GM19324 (cell line): ENCODE results near the gene WNT7A.

Source experiments
- ATAC-seq: cut with Tn5 transposase; IDR thresholded peaks from one replicate; pipeline ENCODE4 v1.9.1; 2021; ENCODE audit warnings: mild to moderate bottlenecking, moderate library complexity; ENCODE audit not compliant: unreplicated experiment, low FRiP score

WNT7A gene

DNA sequence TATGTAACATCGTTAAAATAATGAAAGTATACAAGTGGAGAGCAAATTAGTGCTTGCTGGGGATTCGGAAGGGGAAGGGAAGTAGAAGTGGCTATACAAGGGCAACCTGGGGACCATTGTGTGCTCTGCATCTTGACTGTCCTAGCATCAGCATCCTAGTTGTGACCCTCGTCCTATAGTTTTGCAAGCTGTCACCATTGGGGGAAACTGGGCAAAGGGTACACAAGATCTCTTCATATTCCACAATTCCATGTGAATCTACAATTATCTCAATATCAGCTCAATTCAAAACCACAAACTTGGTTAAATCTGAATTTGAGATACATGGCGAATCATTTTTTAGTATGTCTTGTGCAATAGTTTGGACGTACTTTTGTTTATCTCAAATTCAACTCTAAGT, 30.9 kb downstream of the WNT7A start:
- ATAC-seq = no peak

DNA sequence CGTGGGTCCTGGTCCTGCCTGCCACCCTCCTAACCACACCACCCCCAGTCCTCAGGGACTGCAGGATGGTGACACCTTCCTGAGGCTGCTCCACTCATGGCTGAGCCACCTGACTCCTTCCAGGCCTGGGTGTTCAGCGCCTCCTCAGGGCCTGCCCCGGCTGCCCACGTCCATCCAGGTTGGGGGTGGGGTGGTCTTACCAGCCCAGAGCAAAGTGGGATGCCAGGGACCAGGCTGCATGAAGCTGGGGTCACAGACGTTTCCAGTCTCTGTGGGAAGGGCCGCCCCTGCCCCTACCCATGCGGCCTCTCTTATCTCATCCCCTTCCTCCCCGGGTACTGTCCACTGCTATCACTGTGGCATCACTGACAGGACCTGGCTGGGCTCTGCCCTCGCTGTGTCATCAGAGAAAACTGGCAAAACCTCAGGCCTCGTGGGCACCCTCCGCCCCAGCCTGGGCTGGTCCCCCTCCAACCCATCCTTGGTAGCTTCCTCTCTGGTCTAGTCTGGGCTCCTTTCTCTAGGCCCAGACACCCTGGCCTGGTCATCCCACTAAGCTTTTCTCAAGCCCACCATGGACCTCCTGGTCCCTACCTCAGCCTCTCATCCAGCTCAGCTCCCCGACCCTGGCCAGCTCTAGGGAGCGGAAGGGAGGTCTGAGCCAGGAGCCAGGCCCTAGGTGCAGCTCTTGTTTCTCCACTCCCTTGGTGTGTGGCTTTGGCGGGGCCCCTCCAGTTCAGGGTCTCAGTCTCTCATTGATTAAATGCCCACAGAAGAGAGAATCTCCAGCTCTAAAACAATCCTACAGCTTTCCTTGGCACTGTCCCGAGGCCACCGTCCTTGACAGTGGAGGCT, 32.9 kb downstream of the WNT7A start:
- ATAC-seq = no peak

DNA sequence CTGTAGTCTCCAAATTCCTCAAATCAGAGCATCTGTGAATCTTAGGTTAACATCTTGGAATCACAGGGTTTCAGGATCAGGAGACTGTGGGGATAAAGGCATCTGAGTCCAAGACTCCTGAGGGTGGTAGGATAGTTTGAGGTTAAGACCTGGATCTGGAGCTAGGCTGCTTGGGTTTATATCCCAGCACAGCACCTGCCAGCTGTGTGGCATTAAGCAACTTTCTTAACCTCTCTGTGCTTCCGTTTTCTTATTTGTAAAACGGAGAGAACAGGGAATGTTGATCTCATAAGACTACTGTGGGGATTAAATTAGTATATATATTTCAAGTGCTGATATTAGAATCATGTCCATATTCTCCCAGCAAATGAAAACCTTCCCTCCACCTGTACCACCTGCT, 33.6 kb downstream of the WNT7A start:
- ATAC-seq = no peak

DNA sequence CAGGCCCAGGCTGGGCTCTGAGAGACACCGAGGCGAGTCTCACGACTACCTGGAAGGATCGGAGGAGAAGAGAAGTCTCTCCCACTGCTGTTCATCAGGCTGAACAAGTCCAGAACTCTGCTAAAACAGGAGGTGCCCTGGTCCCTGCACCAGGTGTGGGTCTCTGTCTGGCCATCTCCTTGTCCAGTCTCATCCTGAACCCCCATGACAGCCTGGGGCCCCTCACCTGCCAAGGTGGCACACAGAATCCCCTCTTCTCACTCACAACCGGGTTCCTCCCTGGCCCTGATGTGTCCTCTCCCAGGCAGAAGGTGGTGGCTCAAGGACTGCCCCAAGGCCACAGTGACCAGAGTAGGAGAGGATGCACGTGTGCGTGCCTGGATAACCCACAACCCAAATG, 34.1 kb downstream of the WNT7A start:
- ATAC-seq = no peak

GRCh38 chr3:13844911-13845310, 35.0 kb downstream of the WNT7A start:
- ATAC-seq = no peak

DNA sequence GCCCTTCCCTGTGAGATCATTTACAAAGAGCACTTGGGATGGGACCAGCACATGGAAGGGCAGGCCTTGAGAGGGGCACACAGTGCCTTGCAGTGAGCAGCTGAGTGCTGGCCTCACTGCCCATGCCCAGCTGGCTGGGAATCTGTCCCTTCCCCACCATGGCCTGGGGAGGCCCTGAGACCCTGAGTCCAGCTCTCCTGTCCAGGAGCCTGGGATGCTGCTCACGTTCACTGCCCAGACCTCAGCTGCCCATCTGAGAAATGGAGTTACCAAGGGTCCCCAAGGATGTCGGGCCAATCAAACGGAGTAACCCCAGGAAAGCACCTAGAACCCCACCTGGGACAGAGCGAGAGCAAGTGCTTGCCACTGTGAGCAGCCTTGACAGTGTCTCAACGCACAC, 35.6 kb downstream of the WNT7A start:
- ATAC-seq = no peak

DNA sequence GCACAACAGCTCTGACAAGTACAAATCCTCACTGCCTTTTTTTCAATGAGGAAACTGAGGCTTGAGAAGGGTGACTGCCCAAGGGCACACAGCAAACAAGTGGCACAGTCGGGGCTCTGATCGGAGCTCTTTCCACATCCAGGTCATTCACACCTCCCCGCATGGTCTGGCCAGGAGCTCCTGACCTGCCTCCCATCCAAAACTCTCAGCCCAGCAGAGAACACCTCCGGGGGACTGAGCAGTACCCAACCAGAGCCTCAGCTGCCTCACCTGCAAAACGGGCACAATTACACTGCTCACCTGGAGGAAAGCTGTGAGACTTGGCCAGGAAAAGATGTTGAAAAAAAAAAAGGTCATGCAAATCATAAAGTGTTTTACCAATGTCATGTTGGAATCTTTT, 36.5 kb downstream of the WNT7A start:
- no peak for ATAC-seq

GRCh38 chr3:13842226-13842625, 37.6 kb downstream of the WNT7A start:
- ATAC-seq = no peak

DNA sequence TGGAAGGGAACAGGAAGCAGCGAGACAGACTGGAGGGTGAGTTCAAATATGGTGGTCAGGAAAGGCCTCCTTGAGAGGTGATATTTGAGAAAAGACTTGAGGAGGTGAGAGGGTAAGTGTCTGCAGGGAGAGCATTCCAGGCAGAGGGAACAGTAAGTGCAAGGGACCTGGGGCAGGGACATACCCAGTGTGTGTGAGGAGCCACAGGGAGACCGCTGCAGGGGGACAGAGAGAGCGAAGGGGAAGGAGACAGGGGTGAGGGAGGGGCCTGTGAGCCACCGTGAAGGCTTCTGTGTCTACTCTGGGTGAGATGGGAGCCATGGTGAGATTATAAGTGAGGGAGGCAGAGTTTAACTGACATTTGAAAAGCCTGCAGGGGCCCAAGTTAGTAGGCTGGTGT, 38.0 kb downstream of the WNT7A start:
- no peak for ATAC-seq

GRCh38 chr3:13841141-13841540, 38.7 kb downstream of the WNT7A start:
- no peak for ATAC-seq

- ATAC-seq = no peak
These were observed 39.4 kb downstream of the WNT7A start for GRCh38 chr3:13840456-13840855.

GRCh38 chr3:13839726-13840340, 40.0 kb downstream of the WNT7A start:
- no peak for ATAC-seq

- no peak for ATAC-seq
These were observed 40.6 kb downstream of the WNT7A start for GRCh38 chr3:13839253-13839652.

DNA sequence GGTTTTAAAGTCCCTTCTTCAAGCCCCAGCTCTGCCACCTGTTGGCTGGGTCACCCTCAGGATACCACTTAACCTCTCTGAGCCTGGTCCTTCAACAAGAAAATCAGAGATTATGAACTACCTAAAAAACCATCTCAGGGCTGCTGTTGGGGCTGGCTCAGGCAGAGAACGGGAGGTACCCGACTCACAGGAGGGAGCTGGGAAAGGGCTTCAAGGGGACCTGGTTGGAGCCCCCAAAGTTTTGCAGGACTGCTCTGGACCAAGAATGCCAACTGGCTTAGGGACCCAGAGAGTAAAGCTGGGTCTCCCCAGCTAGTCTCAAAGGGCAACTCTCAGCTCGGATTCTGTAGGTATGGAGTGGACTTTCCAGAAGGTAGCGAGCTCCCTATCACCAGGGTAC, 41.5 kb downstream of the WNT7A start:
- no peak for ATAC-seq

GRCh38 chr3:13837751-13838150, 42.1 kb downstream of the WNT7A start:
- ATAC-seq = no peak

DNA sequence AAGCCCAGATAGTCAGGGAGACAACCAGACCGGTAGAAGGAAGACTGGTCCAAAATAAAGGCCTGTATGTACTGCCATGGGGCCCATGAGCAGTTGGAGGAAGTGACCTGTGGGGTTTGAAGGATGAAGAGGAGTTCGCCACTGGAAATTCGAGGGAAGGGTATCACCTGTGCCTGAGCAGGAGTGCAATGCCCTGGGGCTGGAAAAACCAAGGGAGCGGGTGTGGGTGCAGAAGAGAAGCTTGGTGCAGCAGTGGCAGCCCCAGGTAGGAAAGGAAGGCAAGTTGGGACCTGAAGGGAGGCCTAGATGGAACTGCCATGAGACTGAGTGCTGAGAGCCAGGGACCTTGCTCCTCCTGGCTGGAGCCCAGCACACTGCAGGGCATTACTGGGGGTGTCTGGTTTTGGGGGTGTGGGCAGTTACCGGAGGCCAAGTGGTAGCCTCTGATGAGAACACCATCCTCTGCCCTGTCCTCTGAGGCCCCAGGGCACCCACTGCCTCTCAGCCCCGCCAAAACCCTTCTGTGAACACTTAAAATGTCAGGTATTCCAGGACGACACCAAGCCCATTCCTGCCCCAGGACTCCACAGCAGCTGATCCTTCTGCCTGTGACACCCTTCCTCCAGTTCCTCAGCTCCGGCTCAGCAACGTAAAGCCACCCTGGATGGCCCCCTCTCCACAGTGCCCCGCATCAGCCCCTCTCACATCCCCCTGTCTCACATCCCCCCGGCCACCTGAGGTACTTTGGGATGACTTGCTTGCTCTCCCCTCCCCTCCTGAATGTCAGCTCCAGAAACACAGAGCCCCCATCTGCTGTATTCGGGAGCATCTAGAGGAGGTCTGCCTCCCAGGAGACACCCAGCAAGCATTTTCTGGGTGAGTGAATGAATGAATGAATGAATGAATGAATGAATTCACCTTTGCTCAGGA, 42.9 kb downstream of the WNT7A start:
- no peak for ATAC-seq

DNA sequence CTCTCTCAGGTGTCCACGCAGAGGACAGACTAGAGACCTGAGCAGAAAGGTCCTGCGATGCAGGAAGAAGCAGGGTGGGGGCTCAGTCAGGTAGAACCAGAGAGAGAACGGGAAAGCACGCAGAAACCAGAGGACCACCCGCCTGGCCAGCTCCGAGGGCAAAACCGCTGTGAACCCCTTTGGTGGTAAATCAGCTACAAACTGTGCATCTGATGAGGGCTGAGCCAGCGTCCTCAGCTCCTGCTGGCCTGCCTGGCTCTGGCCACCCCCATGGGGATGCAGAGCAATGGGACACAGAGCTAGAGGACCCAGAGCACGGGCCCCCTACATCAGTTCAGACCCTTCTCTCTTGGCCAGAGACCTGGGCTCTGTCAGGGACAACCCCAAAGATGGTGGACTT, 44.6 kb downstream of the WNT7A start:
- no peak for ATAC-seq

DNA sequence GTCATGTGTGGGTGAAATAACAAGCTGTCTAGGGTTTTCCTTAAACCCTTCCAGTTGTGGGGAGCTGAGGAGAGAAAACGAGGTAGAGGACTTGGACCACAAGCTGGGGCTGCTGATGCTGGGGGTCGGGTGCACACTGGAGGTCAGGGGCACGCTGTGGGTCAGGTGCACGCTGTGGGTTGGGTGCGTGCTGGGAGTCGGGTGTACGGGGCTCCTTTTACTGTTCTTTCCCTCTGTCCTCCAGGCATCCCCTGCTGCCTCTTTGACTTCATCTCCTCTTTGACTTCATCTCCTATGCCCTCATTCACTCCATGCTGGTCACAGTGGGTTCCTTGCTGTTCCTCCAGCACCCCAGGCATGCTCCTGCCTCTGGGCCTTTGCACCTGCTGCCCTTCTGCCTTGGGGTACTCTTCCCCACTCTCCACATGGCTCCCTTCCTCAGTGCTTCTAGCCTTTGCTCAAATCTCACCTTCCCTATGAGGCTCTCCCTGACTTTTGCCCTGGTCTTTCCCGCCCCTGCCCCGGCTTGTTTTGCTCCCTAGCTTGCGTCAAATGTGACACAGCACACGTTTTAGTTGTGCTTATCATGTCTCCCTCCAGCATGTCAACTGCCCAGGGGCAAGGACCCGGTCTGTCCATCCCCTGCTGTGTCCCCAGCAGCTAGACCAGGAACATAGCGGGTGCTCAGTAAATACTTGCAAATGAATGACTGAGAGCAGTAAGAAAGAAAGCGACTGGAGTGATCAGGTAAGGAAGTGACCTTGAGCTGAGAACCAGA, 45.4 kb downstream of the WNT7A start:
- ATAC-seq = no peak

- ATAC-seq = no peak
These were observed 46.2 kb downstream of the WNT7A start for GRCh38 chr3:13833506-13834257.

GRCh38 chr3:13832130-13832529, 47.7 kb downstream of the WNT7A start:
- no peak for ATAC-seq
